A549 (cell line): ENCODE data around the gene MRPL23.

Experiments
- ELK1 ChIP-seq: fragments of 150-350 bp; IDR thresholded peaks from 2 replicates; pipeline ENCODE4 v1.6.1; 2014; ENCODE audit warnings: low read depth, mild to moderate bottlenecking, low read length
- RAD21 ChIP-seq, 2 experiments: fragments of >200 bp in 1 of 2; sonication (Bioruptor Twin) in 1 of 2; formaldehyde crosslinking in 1 of 2; IDR thresholded peaks in 1 of 2; conservative IDR thresholded peaks in 1 of 2; 2 replicates in 1 of 2; 3 replicates in 1 of 2; pipeline ENCODE4 v1.6.1; 2012 to 2018; ENCODE audit warnings: inconsistent platforms in 1 of 2
- RCOR1 ChIP-seq: fragments of 150-350 bp; IDR thresholded peaks from 2 replicates; pipeline ENCODE4 v1.6.1; 2014; ENCODE audit warnings: antibody characterized with exemption, low read length, low read depth
- TF ChIP-seq, protein P1 (sequence below): IDR thresholded peaks from 2 replicates; pipeline ENCODE4 v1.6.1; 2012

GRCh38 chr11:1927848-1928469, 19.2 kb upstream of the MRPL23 start:
- TF ChIP-seq ELK1 (no peak), RAD21 (conservative IDR thresholded peaks at IDR 0.05 in 1 of 2, IDR thresholded peaks at IDR 0.05 in 1 of 2) (no peak), RCOR1 (no peak)
- TF ChIP-seq, protein P1, sequence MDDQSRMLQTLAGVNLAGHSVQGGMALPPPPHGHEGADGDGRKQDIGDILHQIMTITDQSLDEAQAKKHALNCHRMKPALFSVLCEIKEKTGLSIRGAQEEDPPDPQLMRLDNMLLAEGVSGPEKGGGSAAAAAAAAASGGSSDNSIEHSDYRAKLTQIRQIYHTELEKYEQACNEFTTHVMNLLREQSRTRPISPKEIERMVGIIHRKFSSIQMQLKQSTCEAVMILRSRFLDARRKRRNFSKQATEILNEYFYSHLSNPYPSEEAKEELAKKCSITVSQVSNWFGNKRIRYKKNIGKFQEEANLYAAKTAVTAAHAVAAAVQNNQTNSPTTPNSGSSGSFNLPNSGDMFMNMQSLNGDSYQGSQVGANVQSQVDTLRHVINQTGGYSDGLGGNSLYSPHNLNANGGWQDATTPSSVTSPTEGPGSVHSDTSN: no peak
